Endodermal cell (in vitro differentiated cells): ENCODE data around the gene MNS1. TPM values are rescaled to one million over a fixed set of nuclear protein-coding genes. Genes with fewer than 3 reads are reported as not detected.
A peak's percentile ranks its signal among the peaks of the same experiment; 100 is the strongest.

Experiments
- DNase-seq: peaks from one replicate; pipeline ENCODE4 v3.0.0-alpha.2; 2017
- H3K27ac ChIP-seq: 2 replicates; pipeline ENCODE4 v1.5.1; 2013; ENCODE audit warnings: mild to moderate bottlenecking, low read depth, low read length, moderate library complexity
- H3K27me3 ChIP-seq: 2 replicates; pipeline ENCODE4 v1.6.1; 2013; ENCODE audit warnings: mild to moderate bottlenecking, low read length, moderate library complexity; ENCODE audit not compliant: insufficient read depth, control insufficient read depth, poor library complexity, severe bottlenecking
- H3K36me3 ChIP-seq: 2 replicates; pipeline ENCODE4 v1.7.0; 2013; ENCODE audit warnings: mild to moderate bottlenecking, low read length, moderate library complexity; ENCODE audit not compliant: control insufficient read depth, insufficient read depth
- H3K4me1 ChIP-seq: one replicate; pipeline ENCODE4 v1.7.0; 2013; ENCODE audit warnings: low read length; ENCODE audit not compliant: control insufficient read depth, insufficient read depth
- H3K4me3 ChIP-seq: 2 replicates; pipeline ENCODE4 v1.5.1; 2013; ENCODE audit warnings: mild to moderate bottlenecking, low read length, moderate library complexity
- H3K9ac ChIP-seq: 2 replicates; pipeline ENCODE4 v1.6.1; 2013; ENCODE audit warnings: mild to moderate bottlenecking, low read length, moderate library complexity; ENCODE audit not compliant: poor library complexity, severe bottlenecking; ENCODE audit errors: extremely low read depth
- H3K9me3 ChIP-seq: 2 replicates; pipeline ENCODE4 v1.6.1; 2013; ENCODE audit warnings: mild to moderate bottlenecking, low read length, moderate library complexity; ENCODE audit not compliant: control insufficient read depth
- H3K27ac Mint-ChIP-seq: 2 replicates; pipeline ENCODE4 v1.8.0; 2020; ENCODE audit warnings: mixed read lengths
- H3K27me3 Mint-ChIP-seq: 2 replicates; pipeline ENCODE4 v1.8.0; 2021; ENCODE audit warnings: mild to moderate bottlenecking, mixed read lengths; ENCODE audit not compliant: insufficient read depth
- H3K36me3 Mint-ChIP-seq: 2 replicates; pipeline ENCODE4 v1.8.0; 2020; ENCODE audit warnings: low read depth, mixed read lengths
- H3K4me1 Mint-ChIP-seq: 2 replicates; pipeline ENCODE4 v1.8.0; 2020; ENCODE audit warnings: mixed read lengths
- H3K4me3 Mint-ChIP-seq: 2 replicates; pipeline ENCODE4 v1.8.0; 2020; ENCODE audit warnings: mild to moderate bottlenecking, moderate library complexity, mixed read lengths
- H3K9me3 Mint-ChIP-seq: 2 replicates; pipeline ENCODE4 v1.8.0; 2020; ENCODE audit warnings: mild to moderate bottlenecking, mixed read lengths
- CTCF ChIP-seq: fragments of 200-600 bp; sonication (generic); conservative IDR thresholded peaks from 2 replicates; pipeline ENCODE4 v1.5.0; 2021; ENCODE audit warnings: antibody characterized with exemption, mild to moderate bottlenecking
- WGBS, 2 experiments: methylation state at CpG; one replicate each; pipeline versions ENCODE4 v1.1.5 to v1.1.7; 2013; ENCODE audit warnings: missing lambda C conversion rate in 2 of 2, mixed read lengths in 1 of 2; ENCODE audit not compliant: insufficient coverage in 1 of 2, insufficient read length in 1 of 2; 5-methylcytosine and 5-hydroxymethylcytosine counted together
- long read RNA-seq, 4 experiments: library from polyadenylated mRNA in 2 of 4; library from RNA in 1 of 4; library from capped mRNA in 1 of 4; stranded (forward) in 3 of 4; unstranded in 1 of 4; transcript quantifications; one replicate each; pipeline ENCODE4 v2.0.0, GENCODE V29; 2020 to 2021; ENCODE audit warnings: inconsistent platforms in 1 of 4
- polyA plus RNA-seq, 2 experiments: library from polyadenylated mRNA; stranded (reverse); fragments of 50-300 nt; gene quantifications; one replicate each; pipeline ENCODE4 v1.2.3, GENCODE V29; 2013
- total RNA-seq, 2 donors: library from RNA; stranded (reverse); fragmentation: NEBNext Ultra II Directional in 1 of 2; extraction: Animal tissue kit (Norgen Biotek cat#: 25700) in 1 of 2; gene quantifications; 2 replicates in 1 of 2; 3 replicates in 1 of 2; pipeline ENCODE4 v1.2.1, GENCODE V29; 2021

MNS1 gene
- total RNA-seq = 1 to 10 TPM in 1 of 2 donors, under 1 TPM in 1; 0.27 to 4.5 TPM
- polyA plus RNA-seq (2013, experiment 1 of 2) = 4.1 TPM
- polyA plus RNA-seq (2013, experiment 2 of 2) = 5.0 TPM
- long read RNA-seq, experiment 1 = 0 reads
- long read RNA-seq, experiment 2 = 0 reads
- long read RNA-seq, experiment 3, partial matches to known transcripts = 3 of 3 reads
- long read RNA-seq, experiment 3, other reads (novel, unspliced or antisense) = 0 of 3 reads
- long read RNA-seq, experiment 4 = 0 reads

- Histone ChIP-seq H3K4me3 (peak within 1 kb of the TSS; percentile 79), H3K9me3 (no peaks in the 10 kb centered on the region), H3K4me1 (no peaks in the 10 kb centered on the region), H3K9ac (peak within 1 kb of the TSS; percentile 62), H3K27ac (no peak within 1 kb of the TSS), H3K27me3 (peaks cover 30% of the 10 kb centered on the region), H3K36me3 (no peaks in the 10 kb centered on the region)
- peak; percentile 96 for DNase-seq
- Mint-ChIP-seq H3K27me3 (peaks cover 29% of the 10 kb centered on the region), H3K4me1 (peaks cover 3% of the 10 kb centered on the region), H3K9me3 (no peaks in the 10 kb centered on the region), H3K27ac (peak within 1 kb of the TSS; percentile 92), H3K4me3 (peak within 1 kb of the TSS; percentile 74), H3K36me3 (no peaks in the 10 kb centered on the region)
- no peak for TF ChIP-seq CTCF
- WGBS, 2 experiments = 18 to 24% methylated on average over 31 to 38 of the region's 38 CpGs
These were observed at the start of gene MNS1 for GRCh38 chr15:56464893-56465520. Gene MNS1, minus strand, starts transcription at chr15:56465137. Its CDS starts 165 bp downstream, at chr15:56464972.

DNA sequence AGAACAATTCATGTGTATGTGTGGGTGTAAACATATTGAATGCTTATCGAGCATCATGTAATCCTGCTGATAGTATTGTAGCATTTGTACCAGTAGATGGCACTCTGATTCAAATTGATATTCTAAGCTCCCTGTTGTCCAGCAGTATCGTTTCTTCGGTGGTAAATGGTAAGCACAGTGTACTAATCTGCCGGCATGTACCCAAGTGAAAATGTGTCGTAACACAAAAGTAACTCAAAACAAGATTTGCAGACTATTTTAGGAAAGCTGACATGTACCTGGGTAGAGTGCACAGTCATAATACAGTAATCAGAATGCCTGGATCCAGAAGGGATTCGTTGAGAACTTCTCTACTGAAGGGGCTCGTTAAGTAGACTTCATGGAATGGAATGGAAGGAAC, 31.7 kb upstream of the MNS1 start:
- Histone ChIP-seq H3K9me3 (no peaks in the 10 kb centered on the region), H3K4me1 (no peaks in the 10 kb centered on the region), H3K27ac (no peak overlapping the region), H3K9ac (no peak overlapping the region), H3K4me3 (no peak overlapping the region), H3K27me3 (peaks cover 12% of the 10 kb centered on the region), H3K36me3 (no peaks in the 10 kb centered on the region)
- TF ChIP-seq CTCF = peak; percentile 86
- Mint-ChIP-seq H3K36me3 (no peaks in the 10 kb centered on the region), H3K4me3 (no peak overlapping the region), H3K9me3 (no peaks in the 10 kb centered on the region), H3K27ac (no peak overlapping the region), H3K4me1 (no peaks in the 10 kb centered on the region), H3K27me3 (peaks cover 19% of the 10 kb centered on the region)
- DNase-seq = no peak
- WGBS, 2 experiments = 61 to 74% methylated on average over 7 of the region's 7 CpGs

GRCh38 chr15:56495533-56495932, 30.6 kb upstream of the MNS1 start:
- no peak for DNase-seq
- TF ChIP-seq CTCF = no peak
- H3K27ac Mint-ChIP-seq = no peak overlapping the region
- Histone ChIP-seq H3K4me1 (no peaks in the 10 kb centered on the region), H3K36me3 (no peaks in the 10 kb centered on the region), H3K9me3 (no peaks in the 10 kb centered on the region), H3K27me3 (peaks cover 12% of the 10 kb centered on the region), H3K27ac (no peak overlapping the region), H3K4me3 (no peak overlapping the region), H3K9ac (no peak overlapping the region)
- 79 to 85% methylated on average over 3 of the region's 3 CpGs for WGBS, 2 experiments
- H3K4me3 Mint-ChIP-seq = no peak overlapping the region
- H3K36me3 Mint-ChIP-seq = no peaks in the 10 kb centered on the region
- H3K27me3 Mint-ChIP-seq = peaks cover 19% of the 10 kb centered on the region
- no peaks in the 10 kb centered on the region for H3K9me3 Mint-ChIP-seq
- H3K4me1 Mint-ChIP-seq = no peaks in the 10 kb centered on the region
